NCI-H2196 (cell line): ENCODE data around the gene C3orf49.

Source experiments
- DNase-seq: peaks from one replicate; lab custom pipeline; 2025; ENCODE audit not compliant: unreplicated experiment; lab: John Stamatoyannopoulos, UW

C3orf49 gene

GRCh38 chr3:63878394-63879060, 59.4 kb downstream of the C3orf49 start:
- no peak for DNase-seq

- no peak for DNase-seq
Measured at GRCh38 chr3:63880653-63881052, 61.6 kb downstream of the C3orf49 start.

GRCh38 chr3:63886858-63887257, 67.8 kb downstream of the C3orf49 start:
- no peak for DNase-seq

- DNase-seq, result no peak
Measured at GRCh38 chr3:63891518-63891917, 72.4 kb downstream of the C3orf49 start.

GRCh38 chr3:63892773-63893352, 73.8 kb downstream of the C3orf49 start:
- DNase-seq, result no peak

GRCh38 chr3:63895422-63896189, 76.5 kb downstream of the C3orf49 start:
- DNase-seq, result no peak

- no peak for DNase-seq
Measured at GRCh38 chr3:63896332-63897030, 77.4 kb downstream of the C3orf49 start.
